HFFc6 (cell line): ENCODE data around the gene PGF. TPM values are rescaled to one million over a fixed set of nuclear protein-coding genes. Genes with fewer than 3 reads are reported as not detected.

Source experiments
- DNase-seq: peaks from one replicate; pipeline ENCODE4 v3.0.0-alpha.2; 2018
- H3K27ac Mint-ChIP-seq: 2 replicates; pipeline ENCODE4 v1.8.0; 2020; ENCODE audit warnings: mild to moderate bottlenecking, mixed read lengths
- H3K27me3 Mint-ChIP-seq: 2 replicates; pipeline ENCODE4 v1.8.0; 2021; ENCODE audit warnings: mild to moderate bottlenecking, moderate library complexity, mixed read lengths; ENCODE audit not compliant: insufficient read depth
- H3K36me3 Mint-ChIP-seq: 2 replicates; pipeline ENCODE4 v1.8.0; 2021; ENCODE audit warnings: low read depth, mixed read lengths
- H3K4me1 Mint-ChIP-seq: 2 replicates; pipeline ENCODE4 v1.8.0; 2020; ENCODE audit warnings: low read depth, mixed read lengths
- H3K4me3 Mint-ChIP-seq: 2 replicates; pipeline ENCODE4 v1.8.0; 2020; ENCODE audit warnings: mild to moderate bottlenecking, moderate library complexity, mixed read lengths
- H3K9me3 Mint-ChIP-seq: 2 replicates; pipeline ENCODE4 v1.8.0; 2020; ENCODE audit warnings: mild to moderate bottlenecking, mixed read lengths
- CTCF ChIP-seq: fragments of 200-600 bp; sonication (generic); IDR thresholded peaks from 2 replicates; pipeline ENCODE4 v1.5.0; 2021; ENCODE audit warnings: antibody characterized with exemption, mild to moderate bottlenecking
- total RNA-seq, 6 experiments: library from RNA; stranded (reverse); fragmentation: NEBNext Ultra II Directional; extraction: Animal tissue kit (Norgen Biotek cat#: 25700); gene quantifications; 2 replicates in 1 of 6; 3 replicates in 5 of 6; pipeline ENCODE4 v1.2.3, GENCODE V29; 2021

The PGF gene
- total RNA-seq, 6 experiments from 2014 or later = 0.87 to 2.9 (median 2.7) TPM

- H3K27me3 Mint-ChIP-seq = peaks cover 6% of the 10 kb centered on the region
- no peaks in the 10 kb centered on the region for H3K9me3 Mint-ChIP-seq
- H3K27ac Mint-ChIP-seq = no peak overlapping the region
- DNase-seq = no peak
- H3K36me3 Mint-ChIP-seq = no peaks in the 10 kb centered on the region
- no peak overlapping the region for H3K4me3 Mint-ChIP-seq
- H3K4me1 Mint-ChIP-seq = peaks cover 8% of the 10 kb centered on the region
- TF ChIP-seq CTCF = no peak
These were observed 34.3 kb downstream of the PGF start for GRCh38 chr14:74921053-74921620.

DNA sequence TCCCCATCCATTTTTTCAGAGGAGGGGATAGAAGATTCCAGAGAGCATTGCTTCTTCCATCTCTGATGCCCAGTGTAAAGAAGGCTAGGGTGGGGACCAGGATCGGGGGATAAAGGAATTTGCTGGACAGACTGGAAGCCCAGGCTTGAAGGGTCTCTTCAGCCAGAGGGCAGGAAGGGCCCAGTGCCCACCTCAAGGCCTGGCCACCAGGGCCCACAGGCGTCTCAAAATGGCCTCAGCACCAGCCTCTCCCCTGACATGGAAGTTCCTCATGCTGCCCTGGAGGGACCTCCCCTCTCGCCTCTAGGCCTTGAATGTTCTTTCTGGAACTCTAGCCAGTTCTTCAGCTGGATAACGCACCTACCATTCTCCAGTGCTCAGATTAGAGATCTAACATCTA is 35.1 kb downstream of the PGF start:
- Mint-ChIP-seq H3K27me3 (peaks cover 2% of the 10 kb centered on the region), H3K4me3 (no peak overlapping the region), H3K36me3 (no peaks in the 10 kb centered on the region), H3K27ac (no peak overlapping the region), H3K9me3 (no peaks in the 10 kb centered on the region), H3K4me1 (peaks cover 8% of the 10 kb centered on the region)
- TF ChIP-seq CTCF = no peak
- DNase-seq = no peak

GRCh38 chr14:74919421-74920165 is 35.8 kb downstream of the PGF start:
- H3K36me3 Mint-ChIP-seq = no peaks in the 10 kb centered on the region
- TF ChIP-seq CTCF = no peak
- H3K4me3 Mint-ChIP-seq = no peak overlapping the region; the same call in 1 of the 2 replicates
- DNase-seq = no peak
- no peaks in the 10 kb centered on the region for H3K9me3 Mint-ChIP-seq
- peaks cover 2% of the 10 kb centered on the region for H3K27me3 Mint-ChIP-seq
- peaks cover 8% of the 10 kb centered on the region for H3K4me1 Mint-ChIP-seq
- H3K27ac Mint-ChIP-seq = no peak overlapping the region

DNA sequence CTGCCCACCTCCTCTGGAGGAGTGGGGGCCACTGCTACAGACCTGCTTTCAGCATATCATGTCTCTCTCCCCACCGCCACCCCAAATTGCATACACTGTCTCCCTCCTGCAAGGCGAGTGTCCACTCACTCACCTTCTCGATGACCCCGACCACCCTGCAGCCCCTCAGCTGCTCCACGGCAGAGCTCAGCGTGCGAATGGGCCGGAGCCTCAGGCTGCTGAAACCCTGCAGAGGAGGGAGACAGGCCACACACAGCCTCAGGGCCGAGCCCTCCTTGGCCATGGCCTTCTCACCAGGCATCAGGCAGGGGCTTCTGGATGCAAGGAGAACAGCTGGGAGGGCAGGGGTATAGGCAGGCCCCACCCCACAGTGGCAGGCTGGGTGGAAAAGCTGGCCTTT is 37.0 kb downstream of the PGF start:
- no peak for DNase-seq
- H3K4me3 Mint-ChIP-seq = no peak overlapping the region
- peaks cover 2% of the 10 kb centered on the region; the same call in 1 of the 2 replicates for H3K27me3 Mint-ChIP-seq
- H3K4me1 Mint-ChIP-seq = peaks cover 13% of the 10 kb centered on the region
- H3K9me3 Mint-ChIP-seq = no peaks in the 10 kb centered on the region
- no peak for TF ChIP-seq CTCF
- H3K27ac Mint-ChIP-seq = no peak overlapping the region
- no peaks in the 10 kb centered on the region for H3K36me3 Mint-ChIP-seq

DNA sequence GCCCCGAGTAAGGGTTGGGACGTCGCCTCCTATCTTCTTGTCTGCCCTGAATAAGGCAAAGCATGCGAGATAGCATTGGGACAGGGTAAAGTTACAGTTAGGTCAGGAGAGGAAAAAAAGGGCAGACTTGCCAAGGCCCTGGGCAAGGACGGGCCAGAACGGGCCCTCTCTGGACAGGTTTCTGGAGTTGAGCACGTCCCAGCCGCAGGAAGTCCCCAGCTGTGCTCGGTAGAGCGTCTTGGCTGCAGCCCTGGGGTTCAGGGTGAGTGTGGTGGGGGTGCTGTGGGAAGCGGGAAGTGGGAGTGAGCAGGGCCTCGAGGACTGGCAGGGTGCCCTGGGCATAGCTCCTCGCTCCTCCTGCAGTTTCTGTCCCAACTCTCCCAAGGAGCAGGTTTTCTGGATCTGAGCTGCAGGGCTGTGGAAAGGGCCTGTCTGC is 37.7 kb downstream of the PGF start:
- Mint-ChIP-seq H3K9me3 (no peaks in the 10 kb centered on the region), H3K27ac (no peak overlapping the region), H3K4me1 (peaks cover 13% of the 10 kb centered on the region), H3K4me3 (no peak overlapping the region), H3K27me3 (peaks cover 2% of the 10 kb centered on the region; the same call in 1 of the 2 replicates), H3K36me3 (no peaks in the 10 kb centered on the region)
- no peak for DNase-seq
- TF ChIP-seq CTCF = no peak
